ENCODE results near the gene DDX10. TPM values are rescaled to one million over a fixed set of nuclear protein-coding genes. Genes with fewer than 3 reads are reported as not detected.

Gene DDX10
- polyA plus RNA-seq, 1 donor from 2014 or later: 15.9 TPM

GRCh38 chr11:108617055-108617454 is 47.8 kb upstream of the DDX10 start:
- Histone ChIP-seq H3K4me3 (ENCODE audit: low read length) (no peak overlapping the region), H3K27ac (ENCODE audit: low read length) (no peak overlapping the region), H3K4me2 (ENCODE audit: low read length) (no peak overlapping the region), H3K36me3 (ENCODE audit: insufficient read depth, low read length) (no peaks in the 10 kb centered on the region), H3K27me3 (ENCODE audit: insufficient read depth, low read depth, low read length) (no peaks in the 10 kb centered on the region), H3K9me2 (ENCODE audit: insufficient read depth, low read length) (no peaks in the 10 kb centered on the region), H2AFZ (ENCODE audit: low read depth, low read length) (no peak overlapping the region), H3K9ac (ENCODE audit: low read length) (no peak overlapping the region), H3K9me3 (ENCODE audit: low read length) (no peaks in the 10 kb centered on the region), H3F3A (ENCODE audit: insufficient read depth, low read length, poor library complexity, severe bottlenecking) (no peaks in the 10 kb centered on the region), H3K79me2 (replicated peaks; ENCODE audit: insufficient read depth, low read length) (no peaks in the 10 kb centered on the region), H4K20me1 (ENCODE audit: insufficient read depth) (no peaks in the 10 kb centered on the region)
- TF ChIP-seq POLR2AphosphoS5 (IDR thresholded peaks at IDR 0.05) (no peak), EP300 (conservative IDR thresholded peaks at IDR 0.05; ENCODE audit: poor library complexity, severe bottlenecking) (no peak), TAF1 (IDR thresholded peaks at IDR 0.05; ENCODE audit: low read depth) (no peak)

DNA sequence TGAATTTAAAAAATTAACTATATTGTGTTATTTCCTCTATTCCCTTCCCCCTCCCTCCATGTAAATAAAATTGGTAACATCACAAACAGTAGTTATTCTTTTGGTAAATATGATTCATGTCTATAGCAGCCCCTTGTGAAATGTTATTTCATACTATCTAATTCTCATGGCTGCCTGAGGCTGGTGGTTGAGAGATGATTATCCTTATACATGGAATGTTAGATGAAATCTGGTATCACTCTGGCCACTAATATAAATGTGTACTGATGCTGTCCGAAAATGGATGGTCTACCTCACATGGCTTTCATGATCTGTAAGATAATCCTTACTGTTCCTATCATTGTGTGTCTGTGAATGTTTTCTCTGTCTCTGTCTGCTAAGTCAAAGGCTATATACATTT is 46.3 kb upstream of the DDX10 start:
- Histone ChIP-seq H3F3A (ENCODE audit: insufficient read depth, low read length, poor library complexity, severe bottlenecking) (no peaks in the 10 kb centered on the region), H3K36me3 (ENCODE audit: insufficient read depth, low read length) (no peaks in the 10 kb centered on the region), H3K79me2 (replicated peaks; ENCODE audit: insufficient read depth, low read length) (no peaks in the 10 kb centered on the region), H4K20me1 (ENCODE audit: insufficient read depth) (no peaks in the 10 kb centered on the region), H3K27ac (ENCODE audit: low read length) (no peak overlapping the region), H2AFZ (ENCODE audit: low read depth, low read length) (no peak overlapping the region), H3K4me3 (ENCODE audit: low read length) (no peak overlapping the region), H3K4me2 (ENCODE audit: low read length) (no peak overlapping the region), H3K9me3 (ENCODE audit: low read length) (no peaks in the 10 kb centered on the region), H3K9ac (ENCODE audit: low read length) (no peak overlapping the region), H3K27me3 (ENCODE audit: insufficient read depth, low read depth, low read length) (no peaks in the 10 kb centered on the region), H3K9me2 (ENCODE audit: insufficient read depth, low read length) (no peaks in the 10 kb centered on the region)
- TF ChIP-seq TAF1 (IDR thresholded peaks at IDR 0.05; ENCODE audit: low read depth) (no peak), REST (IDR thresholded peaks at IDR 0.05; ENCODE audit: borderline replicate concordance) (no peak), MXI1 (conservative IDR thresholded peaks at IDR 0.05; ENCODE audit: poor library complexity, severe bottlenecking) (no peak), SMC3 (conservative IDR thresholded peaks at IDR 0.05; ENCODE audit: poor library complexity) (no peak), EP300 (conservative IDR thresholded peaks at IDR 0.05; ENCODE audit: poor library complexity, severe bottlenecking) (no peak), POLR2AphosphoS5 (IDR thresholded peaks at IDR 0.05) (no peak)
- TF ChIP-seq, protein P1, sequence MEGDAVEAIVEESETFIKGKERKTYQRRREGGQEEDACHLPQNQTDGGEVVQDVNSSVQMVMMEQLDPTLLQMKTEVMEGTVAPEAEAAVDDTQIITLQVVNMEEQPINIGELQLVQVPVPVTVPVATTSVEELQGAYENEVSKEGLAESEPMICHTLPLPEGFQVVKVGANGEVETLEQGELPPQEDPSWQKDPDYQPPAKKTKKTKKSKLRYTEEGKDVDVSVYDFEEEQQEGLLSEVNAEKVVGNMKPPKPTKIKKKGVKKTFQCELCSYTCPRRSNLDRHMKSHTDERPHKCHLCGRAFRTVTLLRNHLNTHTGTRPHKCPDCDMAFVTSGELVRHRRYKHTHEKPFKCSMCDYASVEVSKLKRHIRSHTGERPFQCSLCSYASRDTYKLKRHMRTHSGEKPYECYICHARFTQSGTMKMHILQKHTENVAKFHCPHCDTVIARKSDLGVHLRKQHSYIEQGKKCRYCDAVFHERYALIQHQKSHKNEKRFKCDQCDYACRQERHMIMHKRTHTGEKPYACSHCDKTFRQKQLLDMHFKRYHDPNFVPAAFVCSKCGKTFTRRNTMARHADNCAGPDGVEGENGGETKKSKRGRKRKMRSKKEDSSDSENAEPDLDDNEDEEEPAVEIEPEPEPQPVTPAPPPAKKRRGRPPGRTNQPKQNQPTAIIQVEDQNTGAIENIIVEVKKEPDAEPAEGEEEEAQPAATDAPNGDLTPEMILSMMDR (IDR thresholded peaks at IDR 0.05; ENCODE audit: poor library complexity, severe bottlenecking): no peak

GRCh38 chr11:108620958-108621772 is 43.7 kb upstream of the DDX10 start:
- no peaks in the 10 kb centered on the region for H3F3A ChIP-seq (ENCODE audit: insufficient read depth, low read length, poor library complexity, severe bottlenecking)
- H3K27ac ChIP-seq (ENCODE audit: low read length): no peak overlapping the region
- no peaks in the 10 kb centered on the region for H3K36me3 ChIP-seq (ENCODE audit: insufficient read depth, low read length)
- no peaks in the 10 kb centered on the region for H4K20me1 ChIP-seq (ENCODE audit: insufficient read depth)
- no peaks in the 10 kb centered on the region for H3K9me3 ChIP-seq (ENCODE audit: low read length)
- no peak overlapping the region for H3K9ac ChIP-seq (ENCODE audit: low read length)
- H3K27me3 ChIP-seq (ENCODE audit: insufficient read depth, low read depth, low read length): no peaks in the 10 kb centered on the region
- no peaks in the 10 kb centered on the region for H3K9me2 ChIP-seq (ENCODE audit: insufficient read depth, low read length)
- TF ChIP-seq SMC3 (conservative IDR thresholded peaks at IDR 0.05; ENCODE audit: poor library complexity) (no peak), MXI1 (conservative IDR thresholded peaks at IDR 0.05; ENCODE audit: poor library complexity, severe bottlenecking) (no peak), REST (IDR thresholded peaks at IDR 0.05; ENCODE audit: borderline replicate concordance) (no peak)
- no peak overlapping the region for H2AFZ ChIP-seq (ENCODE audit: low read depth, low read length)
- H3K4me2 ChIP-seq (ENCODE audit: low read length): no peak overlapping the region
- no peak overlapping the region for H3K4me3 ChIP-seq (ENCODE audit: low read length)
- H3K79me2 ChIP-seq (replicated peaks; ENCODE audit: insufficient read depth, low read length): no peaks in the 10 kb centered on the region
